ENCODE measurements around the gene ABCD4. TPM values are rescaled to one million over a fixed set of nuclear protein-coding genes. Genes with fewer than 3 reads are reported as not detected.
A peak's percentile ranks its signal among the peaks of the same experiment; 100 is the strongest.

ABCD4 gene
- total and polyA plus RNA-seq, 2 donors (not counting 3 experiments of a cell fraction or from before 2014, with no cell fraction given): 58.2 to 84.2 TPM

- Histone ChIP-seq H3K4me2 (ENCODE audit: insufficient read depth, low read length) (no peak overlapping the region), H3K36me3 (ENCODE audit: control insufficient read depth in 2 of 2, extremely low read depth in 1 of 2, insufficient read depth in 2 of 2, low read length in 2 of 2) (no peaks in the 10 kb centered on the region), H3K9ac (replicated peaks; ENCODE audit: extremely low read depth, insufficient read depth, low read length) (no peak overlapping the region), H3K79me2 (ENCODE audit: control insufficient read depth, insufficient read depth, low read length) (no peaks in the 10 kb centered on the region), H3K9me3 (replicated peaks; ENCODE audit: control insufficient read depth, insufficient read depth, low read length) (no peaks in the 10 kb centered on the region), H3K4me3 (replicated peaks in 1 of 3; ENCODE audit: insufficient read depth in 1 of 3, low read depth in 1 of 3, low read length in 3 of 3) (no peak overlapping the region), H2AFZ (ENCODE audit: low read depth, low read length) (no peak overlapping the region), H4K20me1 (replicated peaks; ENCODE audit: control insufficient read depth, extremely low read depth, insufficient read depth, low read length) (no peaks in the 10 kb centered on the region), H3K9me1 (replicated peaks; ENCODE audit: control insufficient read depth, extremely low read depth, insufficient read depth, low read length) (no peaks in the 10 kb centered on the region), H3K4me1 (ENCODE audit: control insufficient read depth, extremely low read depth, insufficient read depth, low read length) (no peaks in the 10 kb centered on the region), H3K27ac (ENCODE audit: insufficient read depth, low read depth, low read length) (no peak overlapping the region), H3K27me3 (ENCODE audit: control insufficient read depth in 2 of 2, insufficient read depth in 2 of 2, low read length in 2 of 2) (peaks cover 6 to 11% of the 10 kb centered on the region in 2 experiments)
- ChIA-PET CTCF (interaction anchor here (1.2 kb wide), 2 partner anchors 14 to 20 kb away, joined by 4 read pairs; no protein-coding TSS in a partner anchor), POLR2A (no interaction called here)
- intact Hi-C loops (cut with micrococcal nuclease): loop anchor here (1.0 kb wide), 1 partner anchor 154 kb away; no protein-coding TSS in a partner anchor
- no TSS peak for BruUV-seq (replicated peaks)
- TF ChIP-seq MYC (IDR thresholded peaks at IDR 0.05; ENCODE audit: low read depth, low read length) (no peak), CTCF (IDR thresholded peaks at IDR 0.05; ENCODE audit: extremely low read depth in 1 of 2, insufficient read depth in 1 of 2, low read depth in 1 of 2, low read length in 2 of 2) (peak; percentile 57 to 58)
- dilution Hi-C loops (cut with MboI; ENCODE audit: extremely low pct_ligation_motif_present, low sequenced_read_pairs): no loop called here
- peak; percentile 47 for FAIRE-seq
- DNase-seq (ENCODE audit: low read depth, low spot score): peak; percentile 37
These were observed 22.2 kb upstream of the ABCD4 start for GRCh38 chr14:74324931-74325361.

GRCh38 chr14:74314576-74314975 lies 11.8 kb upstream of the ABCD4 start:
- FAIRE-seq (no peak), DNase-seq (ENCODE audit: low read depth, low spot score) (no peak)
- H3K36me3 ChIP-seq (ENCODE audit: control insufficient read depth in 2 of 2, extremely low read depth in 1 of 2, insufficient read depth in 2 of 2, low read length in 2 of 2): no peaks in the 10 kb centered on the region
- H3K9me3 ChIP-seq (replicated peaks; ENCODE audit: control insufficient read depth, insufficient read depth, low read length): no peaks in the 10 kb centered on the region
- no peak overlapping the region for H3K9ac ChIP-seq (replicated peaks; ENCODE audit: extremely low read depth, insufficient read depth, low read length)
- intact Hi-C loops (cut with micrococcal nuclease) (no loop called here), dilution Hi-C loops (cut with MboI; ENCODE audit: extremely low pct_ligation_motif_present, low sequenced_read_pairs) (no loop called here)
- BruUV-seq (replicated peaks): no TSS peak
- no peaks in the 10 kb centered on the region for H3K79me2 ChIP-seq (ENCODE audit: control insufficient read depth, insufficient read depth, low read length)
- POLR2A ChIA-PET: no interaction called here
- H3K27me3 ChIP-seq (ENCODE audit: control insufficient read depth in 2 of 2, insufficient read depth in 2 of 2, low read length in 2 of 2): peaks cover 0 to 2% of the 10 kb centered on the region in 2 experiments
- no peak overlapping the region for H3K27ac ChIP-seq (ENCODE audit: insufficient read depth, low read depth, low read length)
- no peak overlapping the region for H3K4me3 ChIP-seq (replicated peaks in 1 of 3; ENCODE audit: insufficient read depth in 1 of 3, low read depth in 1 of 3, low read length in 3 of 3)
- no peak overlapping the region for H3K4me2 ChIP-seq (ENCODE audit: insufficient read depth, low read length)
- H3K4me1 ChIP-seq (ENCODE audit: control insufficient read depth, extremely low read depth, insufficient read depth, low read length): no peaks in the 10 kb centered on the region
- TF ChIP-seq MYC (IDR thresholded peaks at IDR 0.05; ENCODE audit: low read depth, low read length): no peak
- TF ChIP-seq MAX (IDR thresholded peaks at IDR 0.05; ENCODE audit: insufficient read depth, insufficient read length): no peak
- TF ChIP-seq POLR2AphosphoS5 (IDR thresholded peaks at IDR 0.05; ENCODE audit: insufficient read depth, low read depth, low read length): no peak
- H4K20me1 ChIP-seq (replicated peaks; ENCODE audit: control insufficient read depth, extremely low read depth, insufficient read depth, low read length): no peaks in the 10 kb centered on the region
- H3K9me1 ChIP-seq (replicated peaks; ENCODE audit: control insufficient read depth, extremely low read depth, insufficient read depth, low read length): no peaks in the 10 kb centered on the region
- CTCF ChIA-PET: no interaction called here
- H2AFZ ChIP-seq (ENCODE audit: low read depth, low read length): no peak overlapping the region
